Measurements from ENCODE around the gene PUS3. TPM values are rescaled to one million over a fixed set of nuclear protein-coding genes. Genes with fewer than 3 reads are reported as not detected.

Gene PUS3
- total RNA-seq, 1 experiment from 2014 or later = 18.6 TPM

DNA sequence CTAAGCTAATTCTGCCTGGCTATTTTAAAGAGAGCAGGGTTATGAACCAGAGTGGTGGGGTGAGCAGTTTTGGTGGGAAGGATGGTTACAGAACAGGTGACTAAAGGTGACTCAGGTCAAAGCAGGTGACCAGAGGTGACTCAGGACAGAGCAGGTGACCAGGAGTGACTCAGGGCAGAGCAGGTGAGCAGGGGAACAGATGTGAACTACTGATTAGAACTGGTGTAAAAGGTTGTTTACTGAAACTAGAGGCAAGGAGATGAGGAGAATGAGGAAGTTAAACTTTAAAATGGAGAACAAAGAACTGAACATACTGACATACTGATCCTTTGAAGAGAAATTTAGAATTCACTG lies 30.9 kb downstream of the PUS3 start:
- no peak for ATAC-seq
- ChIA-PET CTCF (no interaction called here), POLR2A (no interaction called here)
- no peaks in the 10 kb centered on the region; the same call in 1 of the 2 replicates for H3K27me3 Mint-ChIP-seq (ENCODE audit: low read depth)
- H3K4me3 Mint-ChIP-seq = no peak overlapping the region
- no peak for DNase-seq (ENCODE audit: low spot score)
- H3K9me3 Mint-ChIP-seq = peaks cover 13% of the 10 kb centered on the region
- TF ChIP-seq EMX1 (CRISPR knock-in tag; IDR thresholded peaks at IDR 0.05) (no peak), ELF4 (CRISPR knock-in tag; IDR thresholded peaks at IDR 0.05; ENCODE audit: low read depth) (no peak), ZNF281 (CRISPR knock-in tag; IDR thresholded peaks at IDR 0.05) (no peak), PRRX2 (CRISPR knock-in tag; IDR thresholded peaks at IDR 0.05) (no peak), TCF7 (CRISPR knock-in tag; IDR thresholded peaks at IDR 0.05; ENCODE audit: low read depth) (no peak), SMAD3 (CRISPR knock-in tag; IDR thresholded peaks at IDR 0.05; ENCODE audit: borderline replicate concordance) (no peak), IRF2 (CRISPR knock-in tag; IDR thresholded peaks at IDR 0.05; ENCODE audit: borderline replicate concordance, low read depth) (no peak), CREB1 (CRISPR knock-in tag; IDR thresholded peaks at IDR 0.05) (no peak), CBFB (CRISPR knock-in tag; IDR thresholded peaks at IDR 0.05; ENCODE audit: low read depth) (no peak)
- TF ChIP-seq, protein P1, sequence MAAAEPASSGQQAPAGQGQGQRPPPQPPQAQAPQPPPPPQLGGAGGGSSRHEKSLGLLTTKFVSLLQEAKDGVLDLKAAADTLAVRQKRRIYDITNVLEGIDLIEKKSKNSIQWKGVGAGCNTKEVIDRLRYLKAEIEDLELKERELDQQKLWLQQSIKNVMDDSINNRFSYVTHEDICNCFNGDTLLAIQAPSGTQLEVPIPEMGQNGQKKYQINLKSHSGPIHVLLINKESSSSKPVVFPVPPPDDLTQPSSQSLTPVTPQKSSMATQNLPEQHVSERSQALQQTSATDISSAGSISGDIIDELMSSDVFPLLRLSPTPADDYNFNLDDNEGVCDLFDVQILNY (CRISPR knock-in tag; IDR thresholded peaks at IDR 0.05) = no peak
- TF ChIP-seq, protein P2, sequence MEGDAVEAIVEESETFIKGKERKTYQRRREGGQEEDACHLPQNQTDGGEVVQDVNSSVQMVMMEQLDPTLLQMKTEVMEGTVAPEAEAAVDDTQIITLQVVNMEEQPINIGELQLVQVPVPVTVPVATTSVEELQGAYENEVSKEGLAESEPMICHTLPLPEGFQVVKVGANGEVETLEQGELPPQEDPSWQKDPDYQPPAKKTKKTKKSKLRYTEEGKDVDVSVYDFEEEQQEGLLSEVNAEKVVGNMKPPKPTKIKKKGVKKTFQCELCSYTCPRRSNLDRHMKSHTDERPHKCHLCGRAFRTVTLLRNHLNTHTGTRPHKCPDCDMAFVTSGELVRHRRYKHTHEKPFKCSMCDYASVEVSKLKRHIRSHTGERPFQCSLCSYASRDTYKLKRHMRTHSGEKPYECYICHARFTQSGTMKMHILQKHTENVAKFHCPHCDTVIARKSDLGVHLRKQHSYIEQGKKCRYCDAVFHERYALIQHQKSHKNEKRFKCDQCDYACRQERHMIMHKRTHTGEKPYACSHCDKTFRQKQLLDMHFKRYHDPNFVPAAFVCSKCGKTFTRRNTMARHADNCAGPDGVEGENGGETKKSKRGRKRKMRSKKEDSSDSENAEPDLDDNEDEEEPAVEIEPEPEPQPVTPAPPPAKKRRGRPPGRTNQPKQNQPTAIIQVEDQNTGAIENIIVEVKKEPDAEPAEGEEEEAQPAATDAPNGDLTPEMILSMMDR (IDR thresholded peaks at IDR 0.05) = no peak
- TF ChIP-seq, protein P3, sequence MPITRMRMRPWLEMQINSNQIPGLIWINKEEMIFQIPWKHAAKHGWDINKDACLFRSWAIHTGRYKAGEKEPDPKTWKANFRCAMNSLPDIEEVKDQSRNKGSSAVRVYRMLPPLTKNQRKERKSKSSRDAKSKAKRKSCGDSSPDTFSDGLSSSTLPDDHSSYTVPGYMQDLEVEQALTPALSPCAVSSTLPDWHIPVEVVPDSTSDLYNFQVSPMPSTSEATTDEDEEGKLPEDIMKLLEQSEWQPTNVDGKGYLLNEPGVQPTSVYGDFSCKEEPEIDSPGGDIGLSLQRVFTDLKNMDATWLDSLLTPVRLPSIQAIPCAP (CRISPR knock-in tag; IDR thresholded peaks at IDR 0.05) = no peak
- H3K27ac Mint-ChIP-seq = no peak overlapping the region
- H3K36me3 Mint-ChIP-seq = peaks cover 10% of the 10 kb centered on the region
- H3K4me1 Mint-ChIP-seq = peaks cover 7% of the 10 kb centered on the region

DNA sequence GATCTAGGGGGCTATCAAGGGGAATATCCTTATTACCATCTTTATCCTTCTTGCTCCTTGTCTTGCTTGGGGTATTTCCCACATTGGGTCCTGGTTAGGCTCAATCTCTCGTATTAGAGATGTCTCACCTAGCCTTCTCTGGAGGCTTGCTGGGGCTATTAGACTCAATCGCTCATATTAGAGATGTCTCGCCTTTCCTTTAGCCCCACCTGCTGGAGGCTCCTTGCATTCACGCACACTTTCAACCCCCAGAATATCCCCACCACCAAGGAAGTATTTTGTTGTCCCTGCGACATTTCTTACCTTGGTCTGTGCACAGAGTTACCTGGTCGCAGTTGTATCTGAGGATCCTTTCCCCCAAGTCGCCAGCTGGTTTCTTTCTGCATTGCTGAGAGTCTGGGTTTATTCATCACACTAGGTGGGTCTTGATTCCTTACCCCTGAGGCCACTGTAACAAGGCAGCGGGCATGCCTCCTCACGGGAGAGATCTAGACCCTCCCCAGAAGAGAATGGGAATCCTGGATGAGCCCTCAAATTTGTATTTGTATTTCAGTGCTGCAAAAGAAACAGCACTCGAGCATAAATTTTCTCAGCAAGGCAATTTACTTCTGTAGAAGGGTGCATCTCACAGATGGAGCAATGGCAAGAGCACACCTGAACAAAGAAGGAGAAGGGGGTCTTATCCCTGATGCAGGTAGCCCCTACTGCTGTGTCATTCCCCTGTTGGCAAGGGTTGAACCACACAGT lies 31.4 kb downstream of the PUS3 start:
- DNase-seq (ENCODE audit: low spot score) = peak; percentile 79
- POLR2A ChIA-PET = no interaction called here
- H3K4me3 Mint-ChIP-seq = no peak overlapping the region

More for the DNA sequence above, 31.4 kb downstream of the PUS3 start:
- Mint-ChIP-seq H3K4me1 (peaks cover 7% of the 10 kb centered on the region), H3K27ac (no peak overlapping the region), H3K36me3 (peaks cover 10% of the 10 kb centered on the region), H3K9me3 (peaks cover 13% of the 10 kb centered on the region), H3K27me3 (ENCODE audit: low read depth) (no peaks in the 10 kb centered on the region; the same call in 1 of the 2 replicates)
- CTCF ChIA-PET = interaction anchor here (0.6 to 0.7 kb wide), 2 partner anchors 188 to 361 kb away, joined by 3 to 5 read pairs; no protein-coding TSS in a partner anchor
- peak; percentile 78 for ATAC-seq
- TF ChIP-seq, protein P2 (IDR thresholded peaks at IDR 0.05) = peak; percentile 52
- TF ChIP-seq, protein P4, sequence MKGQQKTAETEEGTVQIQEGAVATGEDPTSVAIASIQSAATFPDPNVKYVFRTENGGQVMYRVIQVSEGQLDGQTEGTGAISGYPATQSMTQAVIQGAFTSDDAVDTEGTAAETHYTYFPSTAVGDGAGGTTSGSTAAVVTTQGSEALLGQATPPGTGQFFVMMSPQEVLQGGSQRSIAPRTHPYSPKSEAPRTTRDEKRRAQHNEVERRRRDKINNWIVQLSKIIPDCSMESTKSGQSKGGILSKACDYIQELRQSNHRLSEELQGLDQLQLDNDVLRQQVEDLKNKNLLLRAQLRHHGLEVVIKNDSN (CRISPR knock-in tag; IDR thresholded peaks at IDR 0.05) = no peak
